Measurements from ENCODE around the gene UBE2E1.

DNA sequence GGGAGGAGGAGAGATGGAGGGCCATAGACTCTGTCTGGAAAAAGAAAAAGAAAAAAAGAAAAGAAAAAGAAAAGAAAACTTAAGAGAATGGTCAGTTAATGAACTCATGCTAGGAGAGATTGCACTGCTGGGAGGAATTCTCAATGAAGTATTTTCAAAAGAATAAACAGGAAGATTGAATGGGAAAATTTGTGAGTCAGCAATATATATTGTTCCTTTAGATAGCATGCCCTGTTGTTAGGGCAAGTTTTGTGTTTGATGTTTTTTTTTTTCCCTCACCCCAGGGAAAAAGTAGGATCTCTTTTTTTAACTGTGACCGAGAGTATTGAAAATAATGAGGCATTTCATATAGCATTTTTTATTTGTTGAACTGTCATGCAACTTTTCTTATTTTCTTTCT, 131.5 kb downstream of the UBE2E1 start:
- TF ChIP-seq, protein P1, sequence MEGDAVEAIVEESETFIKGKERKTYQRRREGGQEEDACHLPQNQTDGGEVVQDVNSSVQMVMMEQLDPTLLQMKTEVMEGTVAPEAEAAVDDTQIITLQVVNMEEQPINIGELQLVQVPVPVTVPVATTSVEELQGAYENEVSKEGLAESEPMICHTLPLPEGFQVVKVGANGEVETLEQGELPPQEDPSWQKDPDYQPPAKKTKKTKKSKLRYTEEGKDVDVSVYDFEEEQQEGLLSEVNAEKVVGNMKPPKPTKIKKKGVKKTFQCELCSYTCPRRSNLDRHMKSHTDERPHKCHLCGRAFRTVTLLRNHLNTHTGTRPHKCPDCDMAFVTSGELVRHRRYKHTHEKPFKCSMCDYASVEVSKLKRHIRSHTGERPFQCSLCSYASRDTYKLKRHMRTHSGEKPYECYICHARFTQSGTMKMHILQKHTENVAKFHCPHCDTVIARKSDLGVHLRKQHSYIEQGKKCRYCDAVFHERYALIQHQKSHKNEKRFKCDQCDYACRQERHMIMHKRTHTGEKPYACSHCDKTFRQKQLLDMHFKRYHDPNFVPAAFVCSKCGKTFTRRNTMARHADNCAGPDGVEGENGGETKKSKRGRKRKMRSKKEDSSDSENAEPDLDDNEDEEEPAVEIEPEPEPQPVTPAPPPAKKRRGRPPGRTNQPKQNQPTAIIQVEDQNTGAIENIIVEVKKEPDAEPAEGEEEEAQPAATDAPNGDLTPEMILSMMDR (conservative IDR thresholded peaks at IDR 0.05; ENCODE audit: low read length): no peak
- no peak for TF ChIP-seq EZH2phosphoT487 (IDR thresholded peaks at IDR 0.05; ENCODE audit: borderline replicate concordance)
